Measurements from ENCODE around the gene TPM4. TPM values are rescaled to one million over a fixed set of nuclear protein-coding genes. Genes with fewer than 3 reads are reported as not detected.
"Not testable (repeated sequence)": the region's sequence is repeated elsewhere in the genome, so short reads cannot be mapped to it uniquely, and the experiment has no call there.

TPM4 gene
- total RNA-seq, 1 donor from 2014 or later, result 422 TPM

GRCh38 chr19:16095071-16095571 is 18.8 kb downstream of the TPM4 start:
- no peak for DNase-seq (ENCODE audit: low spot score)

GRCh38 chr19:16096280-16096855 is 20.1 kb downstream of the TPM4 start:
- no peak for DNase-seq (ENCODE audit: low spot score)

GRCh38 chr19:16098416-16098768 is 22.1 kb downstream of the TPM4 start:
- DNase-seq (ENCODE audit: low spot score), result no peak

GRCh38 chr19:16098821-16099220 is 22.5 kb downstream of the TPM4 start:
- no peak for DNase-seq (ENCODE audit: low spot score)

- DNase-seq (ENCODE audit: low spot score), result not testable (repeated sequence)
Observed at GRCh38 chr19:16099314-16099965, 23.1 kb downstream of the TPM4 start.

- no peak for DNase-seq (ENCODE audit: low spot score)
Observed at GRCh38 chr19:16100524-16100923, 24.2 kb downstream of the TPM4 start.

- DNase-seq (ENCODE audit: low spot score), result no peak
Observed at GRCh38 chr19:16104722-16105121, 28.4 kb downstream of the TPM4 start.

- DNase-seq (ENCODE audit: low spot score), result no peak
Observed at GRCh38 chr19:16106121-16106520, 29.8 kb downstream of the TPM4 start.

- DNase-seq (ENCODE audit: low spot score), result peak; percentile 99
Observed at GRCh38 chr19:16111160-16111908, 35.0 kb downstream of the TPM4 start, which contains the start of gene RAB8A. Gene RAB8A, plus strand, starts transcription at chr19:16111889. Its CDS starts 13 bp downstream, at chr19:16111902.

GRCh38 chr19:16111909-16112752 is 35.8 kb downstream of the TPM4 start:
- DNase-seq (ENCODE audit: low spot score), result no peak

GRCh38 chr19:16112778-16113177 is 36.5 kb downstream of the TPM4 start:
- no peak for DNase-seq (ENCODE audit: low spot score)

- no peak for DNase-seq (ENCODE audit: low spot score)
Observed at GRCh38 chr19:16113727-16114126, 37.4 kb downstream of the TPM4 start.

GRCh38 chr19:16115301-16116039 is 39.2 kb downstream of the TPM4 start:
- DNase-seq (ENCODE audit: low spot score), result no peak

- no peak for DNase-seq (ENCODE audit: low spot score)
Observed at GRCh38 chr19:16116067-16116466, 39.8 kb downstream of the TPM4 start.

GRCh38 chr19:16117594-16118033 is 41.3 kb downstream of the TPM4 start:
- no peak for DNase-seq (ENCODE audit: low spot score)

- DNase-seq (ENCODE audit: low spot score), result no peak
Observed at GRCh38 chr19:16118489-16119033, 42.3 kb downstream of the TPM4 start.

GRCh38 chr19:16119075-16119857 is 43.0 kb downstream of the TPM4 start:
- DNase-seq (ENCODE audit: low spot score), result not testable (repeated sequence)

GRCh38 chr19:16121141-16121540 is 44.8 kb downstream of the TPM4 start:
- DNase-seq (ENCODE audit: low spot score), result no peak

- no peak for DNase-seq (ENCODE audit: low spot score)
Observed at GRCh38 chr19:16121967-16122366, 45.7 kb downstream of the TPM4 start.

- DNase-seq (ENCODE audit: low spot score), result no peak
Observed at GRCh38 chr19:16124953-16125352, 48.7 kb downstream of the TPM4 start.
